ENCODE results near the gene EIF4A3.

EIF4A3 gene

DNA sequence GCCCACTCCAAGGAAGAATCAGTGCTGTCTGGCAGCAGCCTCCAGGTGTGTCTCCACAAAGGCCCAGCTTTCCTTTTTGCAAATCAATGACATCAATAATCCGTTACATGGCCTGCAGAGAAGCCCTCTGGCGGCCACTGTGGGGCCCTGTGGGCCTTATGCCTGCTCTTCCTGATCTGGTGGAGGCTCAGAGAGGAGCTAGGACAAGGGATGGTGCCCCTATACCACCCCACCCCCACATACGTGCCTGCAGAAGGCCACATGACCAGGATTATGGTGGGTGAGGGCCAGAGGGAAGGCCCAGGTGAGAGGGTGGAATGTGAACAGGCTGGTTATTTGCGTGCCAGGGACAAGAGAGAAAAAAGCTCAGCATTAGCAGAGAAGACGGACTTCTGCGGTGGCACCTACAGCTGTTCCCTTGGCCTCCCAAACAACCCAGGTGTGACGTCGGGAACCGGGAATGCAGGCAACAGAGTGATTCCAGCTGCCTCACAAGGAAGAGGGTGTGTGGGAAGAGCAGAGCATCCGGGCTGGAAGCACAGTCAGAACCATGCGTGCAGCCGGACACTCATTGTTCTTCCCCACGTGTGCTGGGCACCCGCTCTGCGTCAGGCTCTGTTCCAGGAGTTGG lies 22.5 kb downstream of the EIF4A3 start:
- no peak for ATAC-seq (replicated peaks; ENCODE audit: extremely low read depth, poor library complexity, severe bottlenecking)
- Mint-ChIP-seq H3K9me3 (no peaks in the 10 kb centered on the region), H3K27me3 (peaks cover 36% of the 10 kb centered on the region), H3K27ac (ENCODE audit: low read depth) (no peak overlapping the region), H3K36me3 (ENCODE audit: insufficient read depth) (no peaks in the 10 kb centered on the region), H3K4me3 (no peak overlapping the region), H3K4me1 (no peaks in the 10 kb centered on the region)
- DNase-seq (ENCODE audit: low spot score in 2 of 2) = no peak

DNA sequence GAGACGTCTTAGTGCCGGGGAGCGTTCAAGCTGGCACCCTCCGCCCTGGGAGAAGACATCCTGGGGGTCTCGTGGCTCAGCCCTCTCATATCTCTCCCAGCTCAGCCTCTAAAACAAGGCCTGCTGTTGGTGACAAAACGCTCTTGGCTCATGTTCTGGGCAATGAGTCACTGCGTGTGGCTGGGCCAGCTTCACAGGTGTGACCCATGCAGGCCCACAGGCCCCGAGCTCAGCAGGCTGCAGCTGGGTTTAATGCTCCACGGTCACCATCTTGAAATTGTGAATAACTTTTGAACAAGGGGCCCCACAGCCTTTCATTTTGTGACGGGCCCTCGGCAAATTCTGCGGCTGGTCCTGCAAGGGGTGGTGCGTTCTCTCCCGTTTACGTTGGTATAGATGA lies 23.1 kb downstream of the EIF4A3 start:
- Mint-ChIP-seq H3K27ac (ENCODE audit: low read depth) (no peak overlapping the region), H3K9me3 (no peaks in the 10 kb centered on the region), H3K36me3 (ENCODE audit: insufficient read depth) (no peaks in the 10 kb centered on the region), H3K4me3 (no peak overlapping the region), H3K4me1 (no peaks in the 10 kb centered on the region), H3K27me3 (peaks cover 29% of the 10 kb centered on the region)
- no peak for DNase-seq (ENCODE audit: low spot score in 2 of 2)
- no peak for ATAC-seq (replicated peaks; ENCODE audit: extremely low read depth, poor library complexity, severe bottlenecking)

DNA sequence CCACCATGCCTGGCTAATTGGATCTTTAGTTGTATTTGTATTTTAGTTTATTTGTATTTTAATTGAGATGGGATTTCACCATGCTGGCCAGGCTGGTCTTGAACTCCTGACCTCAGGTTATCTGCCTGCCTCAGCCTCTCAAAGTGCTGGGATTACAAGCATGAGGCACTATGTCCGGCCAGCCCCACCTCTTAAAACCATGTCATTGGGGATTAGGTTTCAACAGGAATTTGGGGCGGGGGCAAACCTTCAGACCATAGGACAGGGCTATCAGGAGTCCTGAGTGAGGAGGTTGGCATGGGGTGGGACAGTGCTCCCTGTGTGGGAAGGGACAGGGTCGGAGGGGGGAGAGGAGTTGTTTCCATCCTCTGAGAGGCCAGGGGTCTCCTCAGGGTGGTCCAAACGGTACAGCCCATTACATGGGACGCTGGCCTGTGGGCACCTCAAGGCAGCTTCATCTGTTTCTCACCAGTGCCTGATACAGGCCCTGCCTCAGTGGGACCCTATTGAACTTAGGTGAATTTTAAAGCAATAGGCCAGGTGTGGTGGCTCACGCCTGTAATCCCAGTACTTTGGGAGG lies 23.9 kb downstream of the EIF4A3 start:
- Mint-ChIP-seq H3K27ac (ENCODE audit: low read depth) (no peak overlapping the region), H3K9me3 (no peaks in the 10 kb centered on the region), H3K36me3 (ENCODE audit: insufficient read depth) (no peaks in the 10 kb centered on the region), H3K27me3 (peaks cover 22% of the 10 kb centered on the region), H3K4me1 (no peaks in the 10 kb centered on the region), H3K4me3 (no peak overlapping the region)
- ATAC-seq (replicated peaks; ENCODE audit: extremely low read depth, poor library complexity, severe bottlenecking) (no peak), DNase-seq (ENCODE audit: low spot score in 2 of 2) (no peak)

DNA sequence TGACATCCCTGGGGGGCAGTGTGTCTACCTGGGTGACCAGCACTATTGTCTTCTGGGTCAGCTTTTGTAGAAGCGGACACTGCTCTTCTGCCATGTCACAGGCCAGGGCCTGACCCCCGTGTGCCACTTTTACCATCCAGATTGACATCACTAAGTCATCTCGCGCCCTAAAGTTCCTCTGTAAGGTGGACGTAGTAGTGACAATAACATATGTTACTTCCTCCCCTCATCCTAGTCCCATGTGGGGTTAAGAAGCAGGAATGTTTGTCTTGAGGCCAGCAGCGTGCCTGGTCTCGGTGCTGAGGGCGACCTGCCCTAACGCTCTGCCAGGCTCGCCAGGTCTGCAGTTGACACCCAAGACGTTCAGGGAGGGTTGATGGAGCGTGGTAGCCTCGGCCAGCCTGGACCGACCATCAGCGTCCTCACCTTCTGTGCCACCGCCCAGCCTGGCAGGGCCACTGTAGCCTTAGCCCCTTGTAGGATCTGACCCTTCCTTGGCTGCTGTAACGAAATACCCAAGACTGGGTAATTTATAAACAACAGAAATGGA lies 24.8 kb downstream of the EIF4A3 start:
- no peak overlapping the region for H3K4me3 Mint-ChIP-seq
- ATAC-seq (replicated peaks; ENCODE audit: extremely low read depth, poor library complexity, severe bottlenecking) (no peak), DNase-seq (ENCODE audit: low spot score in 2 of 2) (no peak)
- H3K27me3 Mint-ChIP-seq = peaks cover 15% of the 10 kb centered on the region
- no peaks in the 10 kb centered on the region for H3K9me3 Mint-ChIP-seq
- no peaks in the 10 kb centered on the region for H3K4me1 Mint-ChIP-seq
- H3K27ac Mint-ChIP-seq (ENCODE audit: low read depth) = no peak overlapping the region
- no peaks in the 10 kb centered on the region for H3K36me3 Mint-ChIP-seq (ENCODE audit: insufficient read depth)

DNA sequence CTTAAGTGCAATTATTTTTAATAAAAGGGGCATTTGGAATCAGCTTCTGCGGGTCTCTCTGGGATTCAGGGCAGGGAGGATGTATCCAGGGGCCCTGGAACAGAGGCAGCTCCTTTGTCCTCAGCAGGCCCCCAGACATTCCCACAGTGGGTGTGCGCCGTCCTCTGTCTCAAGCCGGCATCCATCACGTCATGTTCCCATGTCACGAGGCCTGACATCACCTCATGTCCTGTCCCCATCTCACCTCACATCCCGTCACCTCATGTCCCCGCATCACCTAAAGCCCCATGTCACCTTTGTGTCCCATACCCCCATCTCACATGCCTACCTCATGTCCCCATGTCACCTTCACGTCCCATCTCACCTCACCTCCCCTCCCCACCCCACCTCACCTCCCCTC lies 27.1 kb downstream of the EIF4A3 start:
- Mint-ChIP-seq H3K4me3 (no peak overlapping the region), H3K4me1 (no peaks in the 10 kb centered on the region), H3K27me3 (no peaks in the 10 kb centered on the region), H3K36me3 (ENCODE audit: insufficient read depth) (no peaks in the 10 kb centered on the region), H3K9me3 (no peaks in the 10 kb centered on the region), H3K27ac (ENCODE audit: low read depth) (no peak overlapping the region)
- no peak for ATAC-seq (replicated peaks; ENCODE audit: extremely low read depth, poor library complexity, severe bottlenecking)
- DNase-seq (ENCODE audit: low spot score in 2 of 2) = no peak

DNA sequence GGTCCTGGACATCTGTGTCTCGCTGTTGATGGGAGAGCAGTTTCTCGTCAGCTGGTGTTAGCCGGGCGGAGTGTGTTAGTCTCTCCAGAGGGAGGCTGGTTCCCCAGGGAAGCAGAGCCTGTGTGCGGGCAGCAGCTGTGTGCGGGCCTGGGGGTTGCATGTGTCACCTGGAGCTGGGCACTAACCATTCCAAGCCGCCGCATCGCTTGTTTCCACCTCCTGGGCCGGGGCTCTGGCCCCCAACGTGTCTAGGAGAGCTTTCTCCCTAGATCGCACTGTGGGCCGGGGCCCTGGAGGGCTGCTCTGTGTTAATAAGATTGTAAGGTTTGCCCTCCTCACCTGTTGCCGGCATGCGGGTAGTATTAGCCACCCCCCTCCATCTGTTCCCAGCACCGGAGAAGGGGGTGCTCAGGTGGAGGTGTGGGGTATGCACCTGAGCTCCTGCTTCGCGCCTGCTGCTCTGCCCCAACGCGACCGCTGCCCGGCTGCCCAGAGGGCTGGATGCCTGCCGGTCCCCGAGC lies 27.6 kb downstream of the EIF4A3 start:
- Mint-ChIP-seq H3K4me3 (no peak overlapping the region), H3K36me3 (ENCODE audit: insufficient read depth) (no peaks in the 10 kb centered on the region), H3K4me1 (no peaks in the 10 kb centered on the region), H3K27me3 (no peaks in the 10 kb centered on the region), H3K9me3 (no peaks in the 10 kb centered on the region), H3K27ac (ENCODE audit: low read depth) (no peak overlapping the region)
- DNase-seq (ENCODE audit: low spot score in 2 of 2) (no peak), ATAC-seq (replicated peaks; ENCODE audit: extremely low read depth, poor library complexity, severe bottlenecking) (no peak)

DNA sequence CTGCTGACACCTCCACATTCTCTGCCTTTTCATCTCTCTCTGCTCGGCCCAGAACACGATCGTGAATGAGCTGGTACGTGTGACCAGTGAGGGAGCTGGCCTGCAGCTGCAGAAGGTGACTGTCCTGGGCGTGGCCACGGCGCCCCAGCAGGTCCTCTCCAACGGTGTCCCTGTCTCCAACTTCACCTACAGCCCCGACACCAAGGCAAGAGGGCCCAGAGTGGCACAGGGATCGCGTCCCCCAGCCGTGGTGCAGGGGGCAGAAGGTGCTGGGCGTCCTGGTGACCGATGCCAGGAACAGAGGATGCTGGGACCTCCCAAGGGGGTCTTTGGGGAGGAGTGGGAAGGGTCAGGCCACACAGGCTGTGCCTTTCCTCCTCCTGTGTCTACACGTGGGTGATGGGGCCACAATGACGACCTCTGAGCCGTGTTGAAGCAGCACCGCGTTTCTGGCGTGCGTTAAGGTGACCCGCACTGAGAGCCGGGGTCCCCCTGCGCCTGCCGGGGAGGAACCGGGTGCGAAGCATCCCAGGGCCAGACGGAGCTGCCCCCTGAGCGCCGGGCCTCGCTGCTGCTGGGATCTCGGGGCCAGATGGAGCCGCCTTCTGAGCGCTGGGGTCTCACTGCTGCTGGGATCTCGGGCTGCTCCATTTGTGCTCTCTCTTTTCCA lies 28.2 kb downstream of the EIF4A3 start:
- DNase-seq (ENCODE audit: low spot score in 2 of 2) = no peak
- Mint-ChIP-seq H3K27me3 (no peaks in the 10 kb centered on the region), H3K27ac (ENCODE audit: low read depth) (no peak overlapping the region), H3K4me1 (no peaks in the 10 kb centered on the region), H3K4me3 (no peak overlapping the region), H3K9me3 (no peaks in the 10 kb centered on the region), H3K36me3 (ENCODE audit: insufficient read depth) (no peaks in the 10 kb centered on the region)
- ATAC-seq (replicated peaks; ENCODE audit: extremely low read depth, poor library complexity, severe bottlenecking) = no peak

DNA sequence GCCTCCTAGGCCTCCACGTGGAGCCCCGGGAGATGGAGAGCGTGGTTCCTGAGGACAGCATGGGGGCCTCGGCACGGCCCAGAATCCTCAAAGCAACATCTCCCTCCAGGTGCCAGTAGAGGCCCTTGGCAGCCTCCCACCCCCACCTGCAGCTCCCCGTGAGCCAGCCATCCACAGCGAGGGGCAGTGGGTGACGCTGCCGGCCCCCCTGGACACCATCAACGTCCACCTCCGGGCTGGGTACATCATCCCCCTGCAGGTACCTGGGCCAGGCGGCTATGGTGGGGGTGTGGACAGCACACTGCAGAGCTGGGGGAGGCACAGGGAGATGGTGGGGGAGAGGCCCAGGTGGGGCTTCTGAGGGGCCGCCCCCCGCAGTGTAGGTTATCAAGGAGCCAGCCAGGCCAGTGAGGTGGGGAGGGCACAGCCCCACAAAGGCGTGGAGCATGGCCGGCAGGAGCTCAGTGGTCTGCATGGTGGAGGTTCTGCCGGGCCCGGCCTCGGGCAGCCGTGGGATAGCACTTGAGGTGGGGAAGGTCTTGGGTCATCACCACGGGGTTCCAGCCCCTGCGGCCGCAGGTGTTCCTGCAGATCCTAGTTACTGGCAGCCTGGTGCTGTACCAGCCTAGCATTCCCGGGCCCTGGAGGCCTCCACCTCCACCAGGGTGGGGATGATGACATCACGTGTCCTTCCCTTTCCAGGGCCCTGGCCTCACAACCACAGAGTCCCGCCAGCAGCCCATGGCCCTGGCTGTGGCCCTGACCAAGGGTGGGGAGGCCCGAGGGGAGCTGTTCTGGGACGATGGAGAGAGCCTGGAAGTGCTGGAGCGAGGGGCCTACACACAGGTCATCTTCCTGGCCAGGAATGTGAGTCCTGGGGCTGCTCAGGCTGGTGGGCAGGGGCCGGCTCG lies 29.2 kb downstream of the EIF4A3 start:
- no peak for ATAC-seq (replicated peaks; ENCODE audit: extremely low read depth, poor library complexity, severe bottlenecking)
- Mint-ChIP-seq H3K27ac (ENCODE audit: low read depth) (no peak overlapping the region), H3K9me3 (no peaks in the 10 kb centered on the region), H3K27me3 (no peaks in the 10 kb centered on the region), H3K4me1 (no peaks in the 10 kb centered on the region), H3K4me3 (no peak overlapping the region), H3K36me3 (ENCODE audit: insufficient read depth) (no peaks in the 10 kb centered on the region)
- no peak for DNase-seq (ENCODE audit: low spot score in 2 of 2)

DNA sequence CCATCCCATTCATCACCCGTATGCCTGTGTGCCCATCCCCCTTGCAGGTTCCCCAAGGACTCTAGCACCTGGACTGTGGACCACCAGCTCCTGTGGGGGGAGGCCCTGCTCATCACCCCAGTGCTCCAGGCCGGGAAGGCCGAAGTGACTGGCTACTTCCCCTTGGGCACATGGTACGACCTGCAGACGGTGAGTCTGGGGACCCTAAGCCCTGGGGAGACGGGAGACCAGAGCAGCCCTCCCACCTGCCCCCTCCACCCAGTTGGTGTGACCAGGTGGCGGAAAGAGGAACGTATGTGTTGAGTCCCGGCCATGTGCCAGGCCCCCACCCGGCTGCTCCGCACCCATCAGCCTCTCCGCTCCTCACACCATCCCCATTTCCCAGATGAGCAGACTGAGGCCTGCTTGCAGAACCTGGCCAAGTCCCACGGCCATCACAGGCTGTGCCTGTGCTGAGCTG lies 30.0 kb downstream of the EIF4A3 start:
- H3K4me1 Mint-ChIP-seq = no peaks in the 10 kb centered on the region
- no peaks in the 10 kb centered on the region for H3K9me3 Mint-ChIP-seq
- DNase-seq (ENCODE audit: low spot score in 2 of 2) (no peak), ATAC-seq (replicated peaks; ENCODE audit: extremely low read depth, poor library complexity, severe bottlenecking) (no peak)
- H3K27ac Mint-ChIP-seq (ENCODE audit: low read depth) = no peak overlapping the region
- no peak overlapping the region for H3K4me3 Mint-ChIP-seq
- H3K36me3 Mint-ChIP-seq (ENCODE audit: insufficient read depth) = no peaks in the 10 kb centered on the region
- no peaks in the 10 kb centered on the region for H3K27me3 Mint-ChIP-seq

DNA sequence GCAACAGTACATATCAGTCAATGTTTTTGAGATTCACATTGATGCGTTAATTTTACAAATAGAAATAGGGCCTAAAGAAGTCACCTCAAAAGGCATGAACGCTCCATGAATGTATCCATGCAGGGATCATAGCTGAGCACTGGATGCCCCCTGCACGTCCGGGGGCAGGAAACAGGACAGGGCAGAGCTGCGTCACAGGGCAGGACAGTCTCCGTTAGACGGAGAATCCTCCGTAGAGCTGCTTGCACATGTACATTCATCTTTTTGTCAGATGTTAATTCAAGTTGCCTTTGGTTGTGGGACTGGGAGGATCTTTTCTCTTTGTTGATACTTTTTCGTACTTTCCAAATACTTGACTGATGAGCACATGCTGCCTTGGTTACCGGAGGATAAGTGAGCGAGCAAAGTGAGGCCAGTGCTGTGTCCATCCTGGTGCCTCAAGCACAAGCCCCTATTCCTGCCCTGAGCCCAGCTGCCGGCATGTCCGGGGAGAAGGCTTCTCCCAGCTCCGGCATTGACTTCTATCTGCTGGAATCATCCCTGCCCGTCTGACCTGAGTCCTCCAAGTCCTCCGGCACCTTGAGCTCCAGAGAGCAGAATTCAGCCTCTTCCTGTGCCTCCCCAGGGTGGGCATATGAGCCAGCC lies 30.5 kb downstream of the EIF4A3 start:
- Mint-ChIP-seq H3K36me3 (ENCODE audit: insufficient read depth) (no peaks in the 10 kb centered on the region), H3K4me3 (no peak overlapping the region), H3K9me3 (no peaks in the 10 kb centered on the region), H3K27me3 (no peaks in the 10 kb centered on the region), H3K4me1 (no peaks in the 10 kb centered on the region), H3K27ac (ENCODE audit: low read depth) (no peak overlapping the region)
- no peak for DNase-seq (ENCODE audit: low spot score in 2 of 2)
- no peak for ATAC-seq (replicated peaks; ENCODE audit: extremely low read depth, poor library complexity, severe bottlenecking)

DNA sequence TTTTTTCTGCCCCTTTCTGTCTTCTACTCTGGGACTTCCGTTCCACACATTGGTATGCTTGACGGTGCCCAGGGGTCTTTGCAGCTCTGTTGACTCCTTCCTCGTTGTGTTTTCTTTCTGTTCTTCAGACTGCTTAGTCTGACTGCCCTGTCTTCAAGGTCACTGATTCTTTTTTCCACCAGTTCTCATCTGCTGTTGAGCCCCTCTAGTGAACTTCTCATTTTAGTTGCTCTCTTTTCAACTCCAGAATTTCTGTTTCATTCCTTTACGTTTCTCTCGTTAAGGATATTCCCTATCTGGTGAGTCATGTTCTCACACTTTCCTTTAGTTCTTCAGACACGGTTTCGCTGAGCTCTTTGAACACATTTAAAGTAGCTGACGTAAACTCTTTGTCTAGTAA lies 31.8 kb downstream of the EIF4A3 start:
- Mint-ChIP-seq H3K27ac (ENCODE audit: low read depth) (no peak overlapping the region), H3K4me1 (no peaks in the 10 kb centered on the region), H3K4me3 (no peak overlapping the region), H3K9me3 (no peaks in the 10 kb centered on the region), H3K27me3 (no peaks in the 10 kb centered on the region), H3K36me3 (ENCODE audit: insufficient read depth) (no peaks in the 10 kb centered on the region)
- DNase-seq (ENCODE audit: low spot score in 2 of 2) (no peak), ATAC-seq (replicated peaks; ENCODE audit: extremely low read depth, poor library complexity, severe bottlenecking) (no peak)

DNA sequence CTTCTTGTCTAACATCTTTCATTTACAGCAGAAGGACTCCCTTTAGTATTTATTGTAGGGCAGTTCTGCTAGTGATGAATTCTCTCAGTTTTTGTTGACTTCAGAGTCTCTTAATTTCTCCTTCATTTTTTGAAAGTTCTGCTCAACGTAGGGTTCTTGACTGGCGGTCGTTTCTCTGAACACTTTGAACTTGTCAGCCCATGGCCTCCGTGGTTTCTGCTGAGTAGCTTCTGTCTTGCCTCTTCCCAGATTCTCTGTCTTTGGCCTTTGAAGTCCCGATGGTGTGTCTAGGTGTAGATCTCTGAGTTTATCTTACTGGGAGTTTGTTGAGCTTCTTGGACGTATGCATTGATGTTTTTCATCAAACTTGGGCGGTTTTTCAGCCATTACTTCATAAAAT lies 32.2 kb downstream of the EIF4A3 start:
- Mint-ChIP-seq H3K9me3 (no peaks in the 10 kb centered on the region), H3K27ac (ENCODE audit: low read depth) (no peak overlapping the region), H3K4me1 (no peaks in the 10 kb centered on the region), H3K36me3 (ENCODE audit: insufficient read depth) (no peaks in the 10 kb centered on the region), H3K27me3 (no peaks in the 10 kb centered on the region), H3K4me3 (no peak overlapping the region)
- ATAC-seq (replicated peaks; ENCODE audit: extremely low read depth, poor library complexity, severe bottlenecking) (no peak), DNase-seq (ENCODE audit: low spot score in 2 of 2) (no peak)

Data from central memory CD8-positive, alpha-beta T cell (primary cell).